WTC11 (cell line): ENCODE measurements around the gene NPIPB8.
"Not testable (repeated sequence)": the region's sequence is repeated elsewhere in the genome, so short reads cannot be mapped to it uniquely, and the experiment has no call there.

Experiments used
- CREB1 ChIP-seq: sonication (generic); formaldehyde crosslinking; IDR thresholded peaks from 2 replicates; pipeline ENCODE4 v1.8.0; 2023; ENCODE audit warnings: mild to moderate bottlenecking, missing genetic modification reagents
- CREM ChIP-seq: sonication (generic); formaldehyde crosslinking; IDR thresholded peaks from 2 replicates; pipeline ENCODE4 v1.8.1; 2022; ENCODE audit warnings: mild to moderate bottlenecking, missing genetic modification reagents, moderate library complexity
- ELF4 ChIP-seq: sonication (generic); formaldehyde crosslinking; IDR thresholded peaks from 2 replicates; pipeline ENCODE4 v1.8.1; 2022; ENCODE audit warnings: low read depth, mild to moderate bottlenecking, moderate library complexity, missing genetic modification reagents
- JUN ChIP-seq: sonication (generic); formaldehyde crosslinking; IDR thresholded peaks from 2 replicates; pipeline ENCODE4 v1.8.0; 2023; ENCODE audit warnings: mild to moderate bottlenecking, missing genetic modification reagents
- NFE2L1 ChIP-seq: sonication (generic); formaldehyde crosslinking; IDR thresholded peaks from 2 replicates; pipeline ENCODE4 v1.8.1; 2023; ENCODE audit warnings: missing genetic modification reagents
- TP53 ChIP-seq: sonication (generic); formaldehyde crosslinking; IDR thresholded peaks from 2 replicates; pipeline ENCODE4 v1.8.1; 2023; ENCODE audit warnings: mild to moderate bottlenecking, missing genetic modification reagents
- USF2 ChIP-seq: sonication (generic); formaldehyde crosslinking; IDR thresholded peaks from 2 replicates; pipeline ENCODE4 v1.8.1; 2023; ENCODE audit warnings: mild to moderate bottlenecking, missing genetic modification reagents, moderate library complexity
- ZBTB21 ChIP-seq: sonication (generic); formaldehyde crosslinking; IDR thresholded peaks from 2 replicates; pipeline ENCODE4 v1.8.1; 2023; ENCODE audit warnings: mild to moderate bottlenecking, missing genetic modification reagents, borderline replicate concordance
- TF ChIP-seq, protein P1 (sequence below): fragments of 200-600 bp; IDR thresholded peaks from 2 replicates; pipeline ENCODE4 v1.8.0; 2022; ENCODE audit warnings: antibody characterized with exemption

DNA sequence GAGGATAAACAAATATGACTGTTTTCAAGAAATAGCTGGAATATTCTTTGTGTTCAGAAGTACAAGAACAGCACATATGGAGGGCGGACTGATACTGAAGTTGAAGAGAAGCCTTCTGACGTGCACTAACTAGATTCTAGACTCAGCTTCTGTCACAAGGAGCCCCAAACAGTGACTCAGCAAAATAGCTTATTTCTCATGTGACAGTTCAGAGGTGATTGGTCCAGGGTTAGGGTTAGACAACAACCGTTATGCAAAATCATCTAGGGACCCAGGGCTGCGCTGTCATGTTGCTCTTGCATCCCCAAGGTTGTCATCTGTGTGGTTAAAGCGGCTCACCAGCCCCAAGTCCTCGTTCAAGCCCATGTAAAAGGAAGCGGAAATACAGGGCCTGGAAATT is 29.6 kb downstream of the NPIPB8 start:
- TF ChIP-seq, protein P1, sequence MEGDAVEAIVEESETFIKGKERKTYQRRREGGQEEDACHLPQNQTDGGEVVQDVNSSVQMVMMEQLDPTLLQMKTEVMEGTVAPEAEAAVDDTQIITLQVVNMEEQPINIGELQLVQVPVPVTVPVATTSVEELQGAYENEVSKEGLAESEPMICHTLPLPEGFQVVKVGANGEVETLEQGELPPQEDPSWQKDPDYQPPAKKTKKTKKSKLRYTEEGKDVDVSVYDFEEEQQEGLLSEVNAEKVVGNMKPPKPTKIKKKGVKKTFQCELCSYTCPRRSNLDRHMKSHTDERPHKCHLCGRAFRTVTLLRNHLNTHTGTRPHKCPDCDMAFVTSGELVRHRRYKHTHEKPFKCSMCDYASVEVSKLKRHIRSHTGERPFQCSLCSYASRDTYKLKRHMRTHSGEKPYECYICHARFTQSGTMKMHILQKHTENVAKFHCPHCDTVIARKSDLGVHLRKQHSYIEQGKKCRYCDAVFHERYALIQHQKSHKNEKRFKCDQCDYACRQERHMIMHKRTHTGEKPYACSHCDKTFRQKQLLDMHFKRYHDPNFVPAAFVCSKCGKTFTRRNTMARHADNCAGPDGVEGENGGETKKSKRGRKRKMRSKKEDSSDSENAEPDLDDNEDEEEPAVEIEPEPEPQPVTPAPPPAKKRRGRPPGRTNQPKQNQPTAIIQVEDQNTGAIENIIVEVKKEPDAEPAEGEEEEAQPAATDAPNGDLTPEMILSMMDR: not testable (repeated sequence)
- not testable (repeated sequence) for TF ChIP-seq ZBTB21, TP53, JUN, CREB1, USF2, CREM, NFE2L1, ELF4 (CRISPR knock-in tag)
